ENCODE measurements around the gene HEATR5A.
"Not testable (repeated sequence)": the region's sequence is repeated elsewhere in the genome, so short reads cannot be mapped to it uniquely, and the experiment has no call there.

Gene HEATR5A

DNA sequence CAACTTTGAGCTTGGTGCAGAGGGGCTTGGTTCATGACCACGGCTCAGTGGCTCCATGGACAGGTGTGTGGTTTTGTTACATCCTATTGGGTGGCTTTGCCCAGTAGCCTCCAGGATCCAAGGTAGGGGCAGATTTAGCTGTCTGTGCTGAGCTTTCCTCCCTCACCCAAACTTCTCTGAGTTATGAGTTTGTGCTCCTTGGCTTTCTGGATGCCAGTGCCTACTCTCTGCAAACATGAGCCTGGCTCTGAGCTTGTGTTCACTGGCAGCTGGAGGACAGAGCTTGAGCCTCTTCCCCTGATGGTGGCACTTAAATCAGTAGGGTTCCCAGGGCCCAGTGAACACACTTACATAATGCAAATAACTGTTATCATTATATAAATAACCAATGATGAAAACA is 167.5 kb downstream of the HEATR5A start:
- DNase-seq = peak in 1 of 42 donors; percentile 1
- intact Hi-C loops (cut with DNase I) = no loop called here

DNA sequence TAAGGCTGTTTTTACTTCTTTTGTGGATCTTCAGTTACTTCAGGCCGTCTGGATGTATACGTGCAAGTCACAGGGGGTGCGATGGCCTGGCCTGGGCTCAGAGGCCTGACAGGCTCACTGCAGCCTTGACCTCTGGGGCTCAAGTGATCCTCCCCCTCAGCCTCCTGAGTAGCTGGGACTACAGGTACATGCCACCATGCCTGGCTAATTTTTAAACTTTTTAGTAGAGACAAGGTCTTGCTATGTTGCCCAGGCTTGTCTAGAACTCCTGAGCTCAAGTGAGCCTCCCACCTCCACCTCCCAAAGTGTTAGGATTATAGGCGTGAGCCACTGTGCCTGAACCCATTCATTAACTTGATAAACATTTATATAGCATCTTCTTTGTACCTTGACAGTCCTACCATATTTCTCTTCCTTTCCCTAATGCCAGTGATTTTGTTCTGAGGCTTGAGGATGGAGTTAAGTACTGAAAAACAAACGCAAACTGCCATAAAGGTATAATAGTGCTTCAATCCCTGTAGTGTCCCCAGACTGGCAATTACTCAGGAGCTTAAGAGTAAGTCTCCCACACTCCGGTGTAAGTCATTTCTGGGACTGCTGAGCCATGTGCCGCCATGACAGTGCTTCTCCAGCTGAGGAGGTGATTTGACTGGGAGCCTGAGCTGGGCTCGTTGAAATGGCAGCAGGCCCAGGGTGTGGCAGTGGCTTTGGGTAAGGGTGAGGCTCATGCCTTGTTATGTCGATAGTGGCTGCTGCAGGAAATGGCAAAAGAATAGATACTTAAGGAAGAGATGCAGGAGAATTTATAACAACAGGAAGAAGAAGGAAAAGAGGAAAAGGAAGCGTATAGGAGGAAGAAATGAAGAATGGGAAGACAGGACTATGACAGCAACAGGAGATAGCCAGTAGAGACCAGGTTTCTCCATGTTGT is 169.1 kb downstream of the HEATR5A start:
- intact Hi-C loops (cut with DNase I) = no loop called here
- no peak for DNase-seq

DNA sequence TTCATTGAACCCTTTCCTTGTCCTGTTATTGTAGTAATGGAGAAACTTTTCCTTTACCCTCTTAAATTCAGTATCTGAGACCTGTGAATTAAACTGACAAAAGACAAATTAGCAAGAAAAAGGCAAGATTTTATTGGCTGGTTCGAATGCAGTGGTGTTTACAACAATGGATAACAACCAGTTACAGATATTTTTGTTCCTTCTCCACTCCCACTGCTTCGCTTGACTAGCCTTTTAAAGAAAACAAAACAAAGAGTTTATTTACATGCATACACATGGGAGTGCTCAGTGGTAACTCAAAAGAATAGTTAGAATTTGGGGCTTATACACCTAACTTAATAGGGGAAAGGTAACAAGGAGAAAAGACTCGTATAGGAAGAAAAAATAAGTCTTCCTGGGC is 175.7 kb downstream of the HEATR5A start:
- intact Hi-C loops (cut with DNase I) = no loop called here
- no peak for DNase-seq

DNA sequence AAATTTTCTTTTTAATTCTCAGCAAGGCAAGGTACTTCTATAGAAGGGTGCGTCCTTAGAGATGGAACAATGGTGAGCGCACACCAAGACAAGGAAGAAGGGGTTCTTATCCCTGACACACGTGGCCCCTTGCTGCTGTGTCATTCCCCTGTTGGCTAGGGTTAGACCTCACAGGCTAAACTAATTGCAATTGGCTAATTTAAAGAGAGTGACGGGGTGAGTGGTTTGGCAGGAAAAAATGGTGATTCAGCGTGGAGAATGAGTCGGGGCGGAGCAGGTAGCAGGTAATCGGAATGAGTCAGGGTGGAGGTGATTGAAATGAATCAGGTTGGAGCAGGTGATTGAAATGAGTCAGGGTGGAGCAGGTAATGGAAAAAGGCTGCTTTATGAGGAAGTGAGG is 176.5 kb downstream of the HEATR5A start:
- DNase-seq = no peak
- intact Hi-C loops (cut with DNase I) = no loop called here

DNA sequence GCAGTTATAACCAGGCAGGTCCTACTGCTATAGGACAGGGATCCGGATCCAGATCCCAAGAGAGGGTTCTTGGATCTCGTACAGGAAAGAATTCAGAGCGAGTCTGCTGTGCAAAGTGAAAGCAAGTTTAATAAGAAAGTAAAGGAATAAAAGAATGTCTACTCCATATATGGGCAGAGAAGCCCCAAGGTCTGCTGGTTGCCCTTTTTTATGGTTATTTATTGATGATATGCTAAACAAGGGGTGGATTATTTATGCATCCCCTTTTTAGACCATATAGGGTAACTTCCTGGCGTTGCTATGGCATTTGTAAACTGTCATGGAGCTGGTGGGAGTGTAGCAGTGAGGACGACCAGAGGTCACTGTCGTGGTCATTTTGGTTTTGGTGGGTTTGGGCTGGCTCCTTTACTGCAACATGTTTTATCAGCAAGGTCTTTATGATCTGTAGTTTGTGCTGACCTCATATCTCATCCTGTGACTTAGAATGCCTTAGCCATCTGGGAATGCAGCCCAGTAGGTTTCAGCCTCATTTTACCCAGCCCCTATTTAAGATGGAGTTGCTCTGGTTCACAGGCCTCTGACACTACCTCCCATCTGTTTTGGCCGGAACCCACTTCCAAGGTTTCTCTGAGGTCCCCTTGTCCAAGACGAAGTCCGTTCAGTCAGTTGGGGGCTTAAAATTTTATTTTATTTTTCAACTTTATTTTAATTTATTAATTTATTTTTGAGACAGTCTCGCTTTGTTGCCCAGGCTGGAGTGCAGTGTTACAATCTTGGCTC is 178.0 kb downstream of the HEATR5A start:
- DNase-seq; intact Hi-C loops (cut with DNase I): not testable (repeated sequence)
